ENCODE measurements around the gene COL4A2. TPM values are rescaled to one million over a fixed set of nuclear protein-coding genes. Genes with fewer than 3 reads are reported as not detected.

Gene COL4A2
- total RNA-seq, 1 experiment from 2014 or later, result 50.0 TPM

- no peaks in the 10 kb centered on the region for H3K36me3 ChIP-seq
Measured at GRCh38 chr13:110282316-110282841, 24.7 kb upstream of the COL4A2 start.

GRCh38 chr13:110283736-110284517, 23.2 kb upstream of the COL4A2 start:
- Histone ChIP-seq H3K36me3 (no peaks in the 10 kb centered on the region), H3K4me3 (no peak overlapping the region), H3K27me3 (no peaks in the 10 kb centered on the region), H3K9me3 (no peaks in the 10 kb centered on the region)
- no peak for DNase-seq

More at GRCh38 chr13:110282316-110282841, 24.7 kb upstream of the COL4A2 start:
- H3K4me3 ChIP-seq, result no peak overlapping the region
- no peak for DNase-seq
- H3K9me3 ChIP-seq, result no peaks in the 10 kb centered on the region
- H3K27me3 ChIP-seq, result no peaks in the 10 kb centered on the region

GRCh38 chr13:110284779-110285484, 22.2 kb upstream of the COL4A2 start:
- Histone ChIP-seq H3K9me3 (no peaks in the 10 kb centered on the region), H3K36me3 (no peaks in the 10 kb centered on the region), H3K27me3 (no peaks in the 10 kb centered on the region), H3K4me3 (no peak overlapping the region)
- no peak for DNase-seq

- Histone ChIP-seq H3K27me3 (no peaks in the 10 kb centered on the region), H3K4me3 (no peak overlapping the region), H3K9me3 (no peaks in the 10 kb centered on the region), H3K36me3 (no peaks in the 10 kb centered on the region)
- no peak for DNase-seq
Measured at GRCh38 chr13:110285991-110286832, 20.9 kb upstream of the COL4A2 start.

GRCh38 chr13:110286833-110287819, 20.0 kb upstream of the COL4A2 start:
- H3K27me3 ChIP-seq, result no peaks in the 10 kb centered on the region
- no peaks in the 10 kb centered on the region for H3K9me3 ChIP-seq
- H3K36me3 ChIP-seq, result no peaks in the 10 kb centered on the region
- DNase-seq, result no peak
- H3K4me3 ChIP-seq, result no peak overlapping the region

- Histone ChIP-seq H3K9me3 (no peaks in the 10 kb centered on the region), H3K4me3 (no peak overlapping the region), H3K36me3 (no peaks in the 10 kb centered on the region), H3K27me3 (no peaks in the 10 kb centered on the region)
- no peak for DNase-seq
Measured at GRCh38 chr13:110289174-110289573, 17.9 kb upstream of the COL4A2 start.

- H3K9me3 ChIP-seq, result no peaks in the 10 kb centered on the region
- H3K36me3 ChIP-seq, result no peaks in the 10 kb centered on the region
- no peak for DNase-seq
- no peak overlapping the region for H3K4me3 ChIP-seq
- H3K27me3 ChIP-seq, result no peaks in the 10 kb centered on the region
Measured at GRCh38 chr13:110289661-110290060, 17.4 kb upstream of the COL4A2 start.

GRCh38 chr13:110290153-110290552, 16.9 kb upstream of the COL4A2 start:
- DNase-seq, result no peak
- Histone ChIP-seq H3K9me3 (no peaks in the 10 kb centered on the region), H3K36me3 (no peaks in the 10 kb centered on the region), H3K4me3 (no peak overlapping the region), H3K27me3 (no peaks in the 10 kb centered on the region)

- Histone ChIP-seq H3K4me3 (no peak overlapping the region), H3K27me3 (no peaks in the 10 kb centered on the region), H3K36me3 (no peaks in the 10 kb centered on the region), H3K9me3 (no peaks in the 10 kb centered on the region)
- no peak for DNase-seq
Measured at GRCh38 chr13:110290826-110291225, 16.3 kb upstream of the COL4A2 start.

- Histone ChIP-seq H3K36me3 (no peaks in the 10 kb centered on the region), H3K4me3 (no peak overlapping the region), H3K27me3 (no peaks in the 10 kb centered on the region), H3K9me3 (no peaks in the 10 kb centered on the region)
- DNase-seq, result no peak
Measured at GRCh38 chr13:110291286-110291685, 15.8 kb upstream of the COL4A2 start.

- Histone ChIP-seq H3K36me3 (no peaks in the 10 kb centered on the region), H3K27me3 (no peaks in the 10 kb centered on the region), H3K9me3 (no peaks in the 10 kb centered on the region), H3K4me3 (no peak overlapping the region)
- DNase-seq, result no peak
Measured at GRCh38 chr13:110293037-110293436, 14.0 kb upstream of the COL4A2 start.

- H3K27me3 ChIP-seq, result no peaks in the 10 kb centered on the region
- no peaks in the 10 kb centered on the region for H3K9me3 ChIP-seq
- H3K36me3 ChIP-seq, result no peaks in the 10 kb centered on the region
- no peak for DNase-seq
- H3K4me3 ChIP-seq, result no peak overlapping the region
Measured at GRCh38 chr13:110293649-110294048, 13.4 kb upstream of the COL4A2 start.

- H3K9me3 ChIP-seq, result no peaks in the 10 kb centered on the region
- no peak for DNase-seq
- no peak overlapping the region for H3K4me3 ChIP-seq
Measured at GRCh38 chr13:110294146-110294545, 12.9 kb upstream of the COL4A2 start.

GRCh38 chr13:110294622-110295021, 12.5 kb upstream of the COL4A2 start:
- no peak overlapping the region for H3K4me3 ChIP-seq
- H3K27me3 ChIP-seq, result no peaks in the 10 kb centered on the region
- no peak for DNase-seq
- no peaks in the 10 kb centered on the region for H3K9me3 ChIP-seq
- no peaks in the 10 kb centered on the region for H3K36me3 ChIP-seq

More at GRCh38 chr13:110294146-110294545, 12.9 kb upstream of the COL4A2 start:
- no peaks in the 10 kb centered on the region for H3K27me3 ChIP-seq
- H3K36me3 ChIP-seq, result no peaks in the 10 kb centered on the region

- Histone ChIP-seq H3K36me3 (no peaks in the 10 kb centered on the region), H3K27me3 (no peaks in the 10 kb centered on the region), H3K9me3 (no peaks in the 10 kb centered on the region), H3K4me3 (no peak overlapping the region)
- DNase-seq, result no peak
Measured at GRCh38 chr13:110297011-110297410, 10.1 kb upstream of the COL4A2 start.

Measured in MG63 (cell line).